ENCODE data around the gene APBB3. TPM values are rescaled to one million over a fixed set of nuclear protein-coding genes. Genes with fewer than 3 reads are reported as not detected.
"Not testable (repeated sequence)": the region's sequence is repeated elsewhere in the genome, so short reads cannot be mapped to it uniquely, and the experiment has no call there.

APBB3 gene
- total RNA-seq, 6 experiments from 2014 or later, result 9.6 to 24.3 (median 14.3) TPM

GRCh38 chr5:140588311-140589070, 24.1 kb upstream of the APBB3 start:
- no peaks in the 10 kb centered on the region for H3K36me3 ChIP-seq
- DNase-seq, result no peak
- no peaks in the 10 kb centered on the region for H3K27me3 ChIP-seq
- no peaks in the 10 kb centered on the region for H3K9me3 ChIP-seq
- WGBS (ENCODE audit: insufficient coverage, low coverage, low lambda C conversion rate, missing lambda C conversion rate), result 50% methylated on average over 5 of the region's 5 CpGs
- no peaks in the 10 kb centered on the region for H3K4me1 ChIP-seq
- no peak for TF ChIP-seq CTCF (IDR thresholded peaks at IDR 0.05)
- H3K27ac ChIP-seq, result peak overlapping the region in 1 of 3 donors; percentile 16
- intact Hi-C loops (cut with DNase I), result no loop called here
- peak in 2 of 4 donors; percentile 50 to 51 for ATAC-seq
- H3K4me3 ChIP-seq, result no peak overlapping the region

- no peak overlapping the region for H3K27ac ChIP-seq
- no peak for TF ChIP-seq POLR2A (IDR thresholded peaks at IDR 0.05)
- 93% methylated on average over 1 of the region's 1 CpG for WGBS (ENCODE audit: insufficient coverage, low coverage, low lambda C conversion rate, missing lambda C conversion rate)
- H3K4me3 ChIP-seq, result no peak overlapping the region
- no peak for ATAC-seq
- H3K36me3 ChIP-seq, result no peaks in the 10 kb centered on the region
- no peak for DNase-seq
- H3K27me3 ChIP-seq, result no peaks in the 10 kb centered on the region
- intact Hi-C loops (cut with DNase I), result no loop called here
- H3K4me1 ChIP-seq, result no peaks in the 10 kb centered on the region
- no peaks in the 10 kb centered on the region for H3K9me3 ChIP-seq
Measured at GRCh38 chr5:140587495-140587894, 23.1 kb upstream of the APBB3 start.

- H3K4me3 ChIP-seq; H3K36me3 ChIP-seq; ATAC-seq; H3K9me3 ChIP-seq; H3K27ac ChIP-seq; H3K27me3 ChIP-seq; intact Hi-C loops (cut with DNase I): not testable (repeated sequence)
- DNase-seq, result peak in 1 of 3 donors; percentile 8
- 92% methylated on average over 6 of the region's 6 CpGs for WGBS (ENCODE audit: insufficient coverage, low coverage, low lambda C conversion rate, missing lambda C conversion rate)
- H3K4me1 ChIP-seq, result peaks cover 0 to 16% (median 5%) of the 10 kb centered on the region in 4 donors
Measured at GRCh38 chr5:140579188-140579747, 14.9 kb upstream of the APBB3 start.

- Histone ChIP-seq H3K27ac (peak overlapping the region in 2 of 3 donors; percentile 14 to 20), H3K9me3 (no peaks in the 10 kb centered on the region), H3K27me3 (no peaks in the 10 kb centered on the region), H3K4me1 (peaks cover 0 to 38% (median 11%) of the 10 kb centered on the region in 4 donors), H3K4me3 (no peak overlapping the region), H3K36me3 (no peaks in the 10 kb centered on the region)
- no peak for ATAC-seq
- 51% methylated on average over 2 of the region's 2 CpGs for WGBS (ENCODE audit: insufficient coverage, low coverage, low lambda C conversion rate, missing lambda C conversion rate)
- DNase-seq, result peak in 1 of 3 donors; percentile 5
- TF ChIP-seq POLR2A (IDR thresholded peaks at IDR 0.05) (no peak), CTCF (IDR thresholded peaks at IDR 0.05) (no peak)
- intact Hi-C loops (cut with DNase I), result no loop called here
Measured at GRCh38 chr5:140576776-140577201, 12.4 kb upstream of the APBB3 start.

- 57% methylated on average over 7 of the region's 8 CpGs for WGBS (ENCODE audit: insufficient coverage, low coverage, low lambda C conversion rate, missing lambda C conversion rate)
- Histone ChIP-seq H3K4me1 (peaks cover 0 to 53% (median 17%) of the 10 kb centered on the region in 4 donors), H3K27me3 (no peaks in the 10 kb centered on the region), H3K27ac (peak overlapping the region; percentile 25 to 90 (median 69)), H3K9me3 (no peaks in the 10 kb centered on the region), H3K36me3 (no peaks in the 10 kb centered on the region), H3K4me3 (no peak overlapping the region)
- DNase-seq (peak; percentile 84 to 88 (median 86)), ATAC-seq (peak; percentile 77 to 88 (median 84))
- intact Hi-C loops (cut with DNase I), result no loop called here
- TF ChIP-seq POLR2A (IDR thresholded peaks at IDR 0.05) (no peak), CTCF (IDR thresholded peaks at IDR 0.05) (peak; percentile 69 to 83 (median 72))
Measured at GRCh38 chr5:140575309-140575708, 10.9 kb upstream of the APBB3 start.
